Endodermal cell (in vitro differentiated cells): Measurements from ENCODE around the gene GALNT9. TPM values are rescaled to one million over a fixed set of nuclear protein-coding genes. Genes with fewer than 3 reads are reported as not detected.

Experiments
- DNase-seq: peaks from one replicate; pipeline ENCODE4 v3.0.0-alpha.2; 2017
- H3K27ac ChIP-seq: 2 replicates; pipeline ENCODE4 v1.5.1; 2013; ENCODE audit warnings: mild to moderate bottlenecking, low read depth, low read length, moderate library complexity
- H3K27me3 ChIP-seq: 2 replicates; pipeline ENCODE4 v1.6.1; 2013; ENCODE audit warnings: mild to moderate bottlenecking, low read length, moderate library complexity; ENCODE audit not compliant: insufficient read depth, control insufficient read depth, poor library complexity, severe bottlenecking
- H3K36me3 ChIP-seq: 2 replicates; pipeline ENCODE4 v1.7.0; 2013; ENCODE audit warnings: mild to moderate bottlenecking, low read length, moderate library complexity; ENCODE audit not compliant: control insufficient read depth, insufficient read depth
- H3K4me1 ChIP-seq: one replicate; pipeline ENCODE4 v1.7.0; 2013; ENCODE audit warnings: low read length; ENCODE audit not compliant: control insufficient read depth, insufficient read depth
- H3K4me3 ChIP-seq: 2 replicates; pipeline ENCODE4 v1.5.1; 2013; ENCODE audit warnings: mild to moderate bottlenecking, low read length, moderate library complexity
- H3K9ac ChIP-seq: 2 replicates; pipeline ENCODE4 v1.6.1; 2013; ENCODE audit warnings: mild to moderate bottlenecking, low read length, moderate library complexity; ENCODE audit not compliant: poor library complexity, severe bottlenecking; ENCODE audit errors: extremely low read depth
- H3K9me3 ChIP-seq: 2 replicates; pipeline ENCODE4 v1.6.1; 2013; ENCODE audit warnings: mild to moderate bottlenecking, low read length, moderate library complexity; ENCODE audit not compliant: control insufficient read depth
- H3K27ac Mint-ChIP-seq: 2 replicates; pipeline ENCODE4 v1.8.0; 2020; ENCODE audit warnings: mixed read lengths
- H3K27me3 Mint-ChIP-seq: 2 replicates; pipeline ENCODE4 v1.8.0; 2021; ENCODE audit warnings: mild to moderate bottlenecking, mixed read lengths; ENCODE audit not compliant: insufficient read depth
- H3K36me3 Mint-ChIP-seq: 2 replicates; pipeline ENCODE4 v1.8.0; 2020; ENCODE audit warnings: low read depth, mixed read lengths
- H3K4me1 Mint-ChIP-seq: 2 replicates; pipeline ENCODE4 v1.8.0; 2020; ENCODE audit warnings: mixed read lengths
- H3K4me3 Mint-ChIP-seq: 2 replicates; pipeline ENCODE4 v1.8.0; 2020; ENCODE audit warnings: mild to moderate bottlenecking, moderate library complexity, mixed read lengths
- H3K9me3 Mint-ChIP-seq: 2 replicates; pipeline ENCODE4 v1.8.0; 2020; ENCODE audit warnings: mild to moderate bottlenecking, mixed read lengths
- CTCF ChIP-seq: fragments of 200-600 bp; sonication (generic); conservative IDR thresholded peaks from 2 replicates; pipeline ENCODE4 v1.5.0; 2021; ENCODE audit warnings: antibody characterized with exemption, mild to moderate bottlenecking
- whole genome bisulfite sequencing, 2 experiments: methylation state at CpG; one replicate each; pipeline versions ENCODE4 v1.1.5 to v1.1.7; 2013; ENCODE audit warnings: missing lambda C conversion rate in 2 of 2, mixed read lengths in 1 of 2; ENCODE audit not compliant: insufficient coverage in 1 of 2, insufficient read length in 1 of 2; 5-methylcytosine and 5-hydroxymethylcytosine counted together
- total RNA-seq, 2 donors: library from RNA; stranded (reverse); fragmentation: NEBNext Ultra II Directional in 1 of 2; extraction: Animal tissue kit (Norgen Biotek cat#: 25700) in 1 of 2; gene quantifications; 2 replicates in 1 of 2; 3 replicates in 1 of 2; pipeline ENCODE4 v1.2.1, GENCODE V29; 2021

Gene GALNT9
- total RNA-seq, 2 donors from 2014 or later: 0.13 TPM; not detected in 1

GRCh38 chr12:132258543-132258942 lies 70.8 kb downstream of the GALNT9 start:
- H3K4me3 ChIP-seq: no peak overlapping the region
- Mint-ChIP-seq H3K27me3 (peaks cover 11% of the 10 kb centered on the region), H3K36me3 (no peaks in the 10 kb centered on the region), H3K27ac (no peak overlapping the region), H3K4me3 (no peak overlapping the region), H3K4me1 (peaks cover 19% of the 10 kb centered on the region), H3K9me3 (no peaks in the 10 kb centered on the region)
- H3K27me3 ChIP-seq: no peaks in the 10 kb centered on the region
- peaks cover 19% of the 10 kb centered on the region for H3K9me3 ChIP-seq
- H3K9ac ChIP-seq: no peak overlapping the region
- no peaks in the 10 kb centered on the region for H3K4me1 ChIP-seq
- no peak for DNase-seq
- no peak overlapping the region for H3K27ac ChIP-seq
- WGBS, 2 experiments: 82 to 84% methylated on average over 13 to 17 of the region's 17 CpGs
- no peaks in the 10 kb centered on the region for H3K36me3 ChIP-seq
- TF ChIP-seq CTCF: no peak

- Histone ChIP-seq H3K4me3 (no peak overlapping the region), H3K9me3 (peaks cover 17% of the 10 kb centered on the region), H3K27me3 (no peaks in the 10 kb centered on the region), H3K4me1 (no peaks in the 10 kb centered on the region), H3K9ac (no peak overlapping the region), H3K27ac (no peak overlapping the region), H3K36me3 (no peaks in the 10 kb centered on the region)
- Mint-ChIP-seq H3K4me3 (no peak overlapping the region), H3K27me3 (peaks cover 9% of the 10 kb centered on the region), H3K36me3 (no peaks in the 10 kb centered on the region), H3K4me1 (peaks cover 19% of the 10 kb centered on the region), H3K27ac (no peak overlapping the region), H3K9me3 (no peaks in the 10 kb centered on the region)
- DNase-seq: no peak
- TF ChIP-seq CTCF: no peak
- 83 to 86% methylated on average over 13 to 17 of the region's 17 CpGs for WGBS, 2 experiments
Observed at GRCh38 chr12:132257955-132258490, 71.4 kb downstream of the GALNT9 start.

- no peaks in the 10 kb centered on the region for H3K4me1 ChIP-seq
- H3K9ac ChIP-seq: no peak overlapping the region
- H3K27ac ChIP-seq: no peak overlapping the region
- peaks cover 13% of the 10 kb centered on the region for H3K9me3 ChIP-seq
- no peaks in the 10 kb centered on the region for H3K36me3 Mint-ChIP-seq
- no peak for TF ChIP-seq CTCF
- H3K4me3 Mint-ChIP-seq: no peak overlapping the region
- H3K27me3 Mint-ChIP-seq: peaks cover 9% of the 10 kb centered on the region
- no peaks in the 10 kb centered on the region for H3K9me3 Mint-ChIP-seq
- 86 to 92% methylated on average over 36 to 54 of the region's 56 CpGs for WGBS, 2 experiments
- no peak for DNase-seq
- H3K36me3 ChIP-seq: no peaks in the 10 kb centered on the region
- H3K4me3 ChIP-seq: no peak overlapping the region
- no peak overlapping the region for H3K27ac Mint-ChIP-seq
- no peaks in the 10 kb centered on the region for H3K27me3 ChIP-seq
- peaks cover 19% of the 10 kb centered on the region for H3K4me1 Mint-ChIP-seq
Observed at GRCh38 chr12:132257206-132257954, 72.0 kb downstream of the GALNT9 start.
